Measurements from ENCODE around the gene STK38L. TPM values are rescaled to one million over a fixed set of nuclear protein-coding genes. Genes with fewer than 3 reads are reported as not detected.
A peak's percentile ranks its signal among the peaks of the same experiment; 100 is the strongest.

STK38L gene
- total and polyA plus RNA-seq, 2 of the 4 experiments (the other 2 are of a cell fraction) = 5.1 to 7.2 TPM

GRCh38 chr12:27330846-27331245, 86.8 kb downstream of the STK38L start:
- CTCF ChIA-PET = interaction anchor here (0.7 to 1.6 kb wide), 4 partner anchors 10 to 52 kb away, joined by 3 to 5 read pairs (median 4); no protein-coding TSS in a partner anchor
- ATAC-seq (ENCODE audit: low read depth) (peak; percentile 2), DNase-seq (no peak)
- intact Hi-C loops (cut with micrococcal nuclease) (loop anchor here (2.0 to 5.0 kb wide), 2 partner anchors 54 to 321 kb away; no protein-coding TSS in a partner anchor), dilution Hi-C loops (cut with HindIII; ENCODE audit: low sequenced_read_pairs, unreplicated experiment) (no loop called here), in situ Hi-C loops (cut with MboI; ENCODE audit: low sequenced_read_pairs) (no loop called here)
- peaks cover 5% of the 10 kb centered on the region for H3K36me3 ChIP-seq (ENCODE audit: control insufficient read depth, insufficient read depth, low read length)
- peak overlapping the region; percentile 66; the same call in 1 of the 2 replicates for H3K4me2 ChIP-seq (ENCODE audit: low read depth, low read length)
- no peak overlapping the region for H4K5ac ChIP-seq (ENCODE audit: low read depth, low read length)
- H3K56ac ChIP-seq (ENCODE audit: extremely low read depth, insufficient read depth, low read length) = peak overlapping the region; percentile 13
- peak overlapping the region; percentile 90 for H2BK5ac ChIP-seq (ENCODE audit: low read depth, low read length, poor library complexity, severe bottlenecking)
- no CpG with 5 or more reads among the region's 1 CpG for WGBS, 2 experiments (ENCODE audit: extremely low coverage in 2 of 2, insufficient read length in 1 of 2)
- peaks cover 15% of the 10 kb centered on the region for H3K4me1 ChIP-seq (ENCODE audit: control insufficient read depth, insufficient read depth, low read length)
- no peak overlapping the region for H2AK9ac ChIP-seq (replicated peaks; ENCODE audit: low read depth, low read length, poor library complexity)
- H3K14ac ChIP-seq (replicated peaks; ENCODE audit: low read depth, low read length) = peak overlapping the region; percentile 75
- peak overlapping the region; percentile 17; the same call in 1 of the 2 replicates for H3K4ac ChIP-seq (ENCODE audit: low read depth, low read length)
- H3K4me3 ChIP-seq (ENCODE audit: insufficient read depth, low read depth, low read length) = no peak overlapping the region
- H3K27me3 ChIP-seq (ENCODE audit: control insufficient read depth, insufficient read depth, low read length) = no peaks in the 10 kb centered on the region
- no TSS peak for BruUV-seq (replicated peaks)
- 0 out of 2 replicates have a peak overlapping the region, but pooled peaks have one; percentile 16 for H4K91ac ChIP-seq (ENCODE audit: insufficient read depth, low read depth, low read length)
- no peak overlapping the region for H2AFZ ChIP-seq (replicated peaks; ENCODE audit: low read length, poor library complexity)
- POLR2A ChIA-PET (ENCODE audit: unreplicated experiment) = no interaction called here
- no peaks in the 10 kb centered on the region for H4K20me1 ChIP-seq (ENCODE audit: insufficient read depth, low read length)
- no peak for TF ChIP-seq CTCF (conservative IDR thresholded peaks at IDR 0.05; ENCODE audit: low read depth, low read length)
- TF ChIP-seq MXI1 (IDR thresholded peaks at IDR 0.05; ENCODE audit: borderline replicate concordance, low read depth, low read length) = no peak
- TF ChIP-seq MAFK (IDR thresholded peaks at IDR 0.05; ENCODE audit: low read depth, low read length) = no peak
- no peak for TF ChIP-seq ELK1 (IDR thresholded peaks at IDR 0.05; ENCODE audit: borderline replicate concordance, low read depth, low read length)
- no peak for TF ChIP-seq RCOR1 (IDR thresholded peaks at IDR 0.05; ENCODE audit: insufficient replicate concordance, low read length)
- TF ChIP-seq BHLHE40 (IDR thresholded peaks at IDR 0.05; ENCODE audit: low read depth, low read length) = no peak
- no peak for TF ChIP-seq NFE2L2 (IDR thresholded peaks at IDR 0.05; ENCODE audit: low read depth, low read length)
- no peak for TF ChIP-seq CEBPB (IDR thresholded peaks at IDR 0.05; ENCODE audit: low read depth, low read length)
- TF ChIP-seq MAZ (IDR thresholded peaks at IDR 0.05; ENCODE audit: borderline replicate concordance, low read depth, low read length) = no peak
- no peak for TF ChIP-seq POLR2A (IDR thresholded peaks at IDR 0.05; ENCODE audit: low read depth, low read length)
- no peak for TF ChIP-seq FOS (IDR thresholded peaks at IDR 0.05; ENCODE audit: low read depth, low read length)
- peak overlapping the region; percentile 67; the same call in 1 of the 2 replicates for H2BK120ac ChIP-seq (ENCODE audit: low read depth, low read length)
- no peaks in the 10 kb centered on the region for H3K9me3 ChIP-seq (ENCODE audit: control insufficient read depth, insufficient read depth, low read length)
- peaks cover 22 to 36% of the 10 kb centered on the region in 2 experiments for H3K79me1 ChIP-seq (ENCODE audit: low read depth in 1 of 2, low read length in 2 of 2)
- peak overlapping the region; percentile 26; the same call in 1 of the 2 replicates for H3K27ac ChIP-seq (ENCODE audit: insufficient read depth, low read length)
- H3K23ac ChIP-seq (ENCODE audit: low read depth, low read length) = peak overlapping the region; percentile 42; the same call in 1 of the 2 replicates
- H3K9ac ChIP-seq (ENCODE audit: low read depth, low read length) = no peak overlapping the region; the same call in 1 of the 2 replicates
- H2BK15ac ChIP-seq (ENCODE audit: low read depth, low read length) = peak overlapping the region; percentile 48; the same call in 2 of the 3 replicates
- peak overlapping the region; percentile 42; the same call in 1 of the 2 replicates for H2BK20ac ChIP-seq (ENCODE audit: low read depth, low read length)
- H3K18ac ChIP-seq (ENCODE audit: low read depth, low read length) = peak overlapping the region; percentile 27; the same call in 1 of the 2 replicates
- H3K9me1 ChIP-seq (ENCODE audit: insufficient read depth, low read length) = peaks cover 8% of the 10 kb centered on the region
- peak overlapping the region; percentile 5 to 74; a peak in 3 of 4 replicates for H4K8ac ChIP-seq (ENCODE audit: low read depth in 2 of 2, low read length in 2 of 2)
- peak overlapping the region; percentile 41 for H2AK5ac ChIP-seq (ENCODE audit: low read depth, low read length)

Data from IMR-90 (cell line).